ENCODE data around the gene TMSB4X. TPM values are rescaled to one million over a fixed set of nuclear protein-coding genes. Genes with fewer than 3 reads are reported as not detected.

The TMSB4X gene
- total and polyA plus RNA-seq, 2 of the 8 experiments (the other 6 are each of a cell fraction or from before 2014, with no cell fraction given) = 2,063 to 2,112 TPM

DNA sequence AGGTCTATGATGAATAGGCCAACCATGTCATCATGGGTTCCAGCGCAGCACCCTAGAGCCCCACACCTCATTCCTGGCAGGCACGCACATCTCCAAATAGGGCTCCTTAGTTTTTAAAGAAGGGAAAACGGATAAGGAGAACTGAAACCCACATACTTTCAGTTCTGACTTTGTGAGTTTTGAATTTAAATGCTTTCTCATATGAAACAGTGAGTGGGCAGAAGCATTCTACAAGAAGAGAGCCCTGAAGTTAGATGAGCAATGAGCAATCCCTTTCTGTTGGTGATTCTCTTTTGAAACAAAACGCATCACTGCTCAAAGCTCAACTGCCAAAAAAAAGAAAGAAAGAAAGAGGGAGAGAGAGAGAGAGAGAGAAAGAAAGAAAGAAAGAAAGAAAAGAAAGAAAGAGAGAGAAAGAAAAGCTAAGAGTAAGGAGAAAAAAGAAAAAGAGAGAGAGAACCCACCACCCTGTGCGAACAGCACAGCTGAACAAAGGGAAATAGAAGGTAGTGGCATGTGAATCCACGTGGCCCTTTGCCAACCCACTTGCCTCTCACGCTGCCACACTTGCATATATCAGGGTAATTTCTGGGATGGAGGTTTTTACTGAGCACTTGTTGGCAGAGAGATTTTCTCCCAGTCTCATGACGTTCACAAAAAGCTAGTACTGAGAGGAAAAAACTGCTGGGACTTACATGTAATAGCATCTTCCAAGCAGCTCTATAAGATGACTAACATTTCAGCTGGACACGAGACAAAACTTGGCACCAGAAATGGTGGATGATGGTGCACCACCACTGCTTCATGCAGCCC, 31.0 kb downstream of the TMSB4X start:
- H2BK15ac ChIP-seq (ENCODE audit: low read length) = no peak overlapping the region
- peaks cover 0 to 2% (median 1%) of the 10 kb centered on the region in 4 experiments; a peak in 2 of 7 replicates for H3K4me1 ChIP-seq (replicated peaks in 1 of 4; ENCODE audit: control insufficient read depth in 3 of 4, insufficient read depth in 4 of 4, low read length in 3 of 4)
- no peak overlapping the region for H2AFZ ChIP-seq (ENCODE audit: low read length)
- H3K23me2 ChIP-seq (ENCODE audit: low read depth, low read length) = no peaks in the 10 kb centered on the region
- H3K79me1 ChIP-seq (ENCODE audit: low read depth, low read length) = no peaks in the 10 kb centered on the region
- H3K23ac ChIP-seq (ENCODE audit: insufficient read length) = no peak overlapping the region
- TF ChIP-seq NRF1 (IDR thresholded peaks at IDR 0.05; ENCODE audit: low read depth, low read length) = no peak
- no peak for TF ChIP-seq RNF2 (IDR thresholded peaks at IDR 0.05; ENCODE audit: borderline replicate concordance, low read depth, low read length, missing control alignments, poor library complexity, severe bottlenecking)
- no peak for TF ChIP-seq CTBP2 (IDR thresholded peaks at IDR 0.05; ENCODE audit: borderline replicate concordance, insufficient read depth, insufficient read length, low read length)
- DNase-seq (ENCODE audit: low read depth in 1 of 2, low spot score in 2 of 2) (no peak), FAIRE-seq (no peak)
- H3K56ac ChIP-seq (replicated peaks; ENCODE audit: insufficient read length, low read depth, low read length) = no peak overlapping the region
- no peak overlapping the region for H3K18ac ChIP-seq (ENCODE audit: extremely low read depth, low read length)
- H3K79me2 ChIP-seq (ENCODE audit: control insufficient read depth in 1 of 2, insufficient read depth in 2 of 2, low read length in 2 of 2) = no peaks in the 10 kb centered on the region
- H2BK120ac ChIP-seq (replicated peaks; ENCODE audit: low read depth, low read length) = no peak overlapping the region
- ChIA-PET POLR2A (ENCODE audit: partially characterized antibody) (no interaction called here), CTCF (ENCODE audit: partially characterized antibody) (no interaction called here)
- no peaks in the 10 kb centered on the region for H3K9me3 ChIP-seq (ENCODE audit: insufficient read depth in 2 of 2, low read depth in 1 of 2, low read length in 1 of 2)
- H3K14ac ChIP-seq (ENCODE audit: insufficient read length) = no peak overlapping the region
- H3K4ac ChIP-seq (replicated peaks; ENCODE audit: insufficient read length, low read depth, low read length) = no peak overlapping the region
- H4K20me1 ChIP-seq (replicated peaks in 1 of 2; ENCODE audit: control insufficient read depth in 1 of 2, insufficient read depth in 2 of 2, low read length in 2 of 2) = no peaks in the 10 kb centered on the region
- no peak overlapping the region for H2BK5ac ChIP-seq (ENCODE audit: low read depth, low read length)
- no peak overlapping the region for H2BK12ac ChIP-seq (ENCODE audit: low read depth, low read length)
- WGBS, 2 experiments (ENCODE audit: extremely low coverage in 1 of 2, insufficient coverage in 1 of 2, insufficient read length in 1 of 2, insufficient replicate concordance in 2 of 2, low coverage in 1 of 2, low lambda C conversion rate in 2 of 2, missing lambda C conversion rate in 1 of 2) = 84% methylated on average over 8 of the region's 9 CpGs; no CpG with 5 or more reads in 1 of the 2 experiments
- H3K27me3 ChIP-seq (replicated peaks in 1 of 4; ENCODE audit: control insufficient read depth in 3 of 4, extremely low read depth in 1 of 4, insufficient read depth in 3 of 4, low read length in 3 of 4) = no peaks in the 10 kb centered on the region
- no peak overlapping the region for H2BK20ac ChIP-seq (ENCODE audit: low read length)
- H3K9ac ChIP-seq (replicated peaks in 1 of 4; ENCODE audit: extremely low read depth in 1 of 4, low read depth in 3 of 4, low read length in 3 of 4) = no peak overlapping the region
- no peak overlapping the region for H3K4me2 ChIP-seq (ENCODE audit: insufficient read depth in 1 of 2, low read depth in 2 of 2, low read length in 2 of 2)
- no peak overlapping the region for H3K27ac ChIP-seq (ENCODE audit: low read depth, low read length)
- H2AK5ac ChIP-seq (ENCODE audit: low read depth, low read length) = no peak overlapping the region
- no peak overlapping the region for H3K4me3 ChIP-seq (ENCODE audit: extremely low read depth in 1 of 4, insufficient read depth in 2 of 4, low read depth in 3 of 4, low read length in 4 of 4)
- no peak overlapping the region for H4K91ac ChIP-seq (replicated peaks; ENCODE audit: insufficient read length, low read length)
- H3K36me3 ChIP-seq (ENCODE audit: control insufficient read depth in 2 of 4, insufficient read depth in 4 of 4, low read length in 3 of 4) = no peaks in the 10 kb centered on the region
- H4K5ac ChIP-seq (ENCODE audit: insufficient read length, low read depth, low read length) = no peak overlapping the region
- no peak overlapping the region for H4K8ac ChIP-seq (ENCODE audit: extremely low read depth, insufficient read depth, low read length)

Measured in H1 (cell line).